ENCODE results near the gene SNX14. TPM values are rescaled to one million over a fixed set of nuclear protein-coding genes. Genes with fewer than 3 reads are reported as not detected.

SNX14 gene
- total RNA-seq, 4 donors from 2014 or later = 91.2 to 123 (median 103) TPM

- TF ChIP-seq POLR2A (IDR thresholded peaks at IDR 0.05) = no peak
- TF ChIP-seq CTCF (IDR thresholded peaks at IDR 0.05) = no peak
- Histone ChIP-seq H3K4me3 (no peak overlapping the region), H3K27me3 (no peaks in the 10 kb centered on the region), H3K27ac (no peak overlapping the region), H3K9me3 (no peaks in the 10 kb centered on the region), H3K4me1 (no peaks in the 10 kb centered on the region), H3K36me3 (no peaks in the 10 kb centered on the region)
- no peak for DNase-seq
Measured at GRCh38 chr6:85494547-85495536, 98.8 kb downstream of the SNX14 start.

DNA sequence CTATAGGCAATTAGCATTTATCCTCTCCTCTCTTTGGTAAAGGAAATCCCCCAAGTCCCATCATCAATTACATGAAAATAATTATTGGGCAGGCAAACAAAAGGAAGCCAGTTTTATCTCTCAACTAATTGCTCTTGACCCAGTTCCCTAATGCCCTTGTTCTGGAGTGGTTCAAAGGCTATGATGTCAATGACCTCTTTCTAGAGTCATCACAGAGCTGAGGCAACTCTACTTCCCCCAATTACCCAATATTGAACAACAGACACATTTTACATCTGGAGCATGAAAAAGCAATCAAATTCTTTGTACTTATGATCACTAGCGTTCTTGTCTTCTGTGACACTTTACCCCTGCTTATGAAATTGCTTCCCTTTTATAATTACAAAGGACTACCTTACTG, 100.3 kb downstream of the SNX14 start:
- Histone ChIP-seq H3K27me3 (no peaks in the 10 kb centered on the region), H3K27ac (no peak overlapping the region), H3K36me3 (no peaks in the 10 kb centered on the region), H3K9me3 (no peaks in the 10 kb centered on the region), H3K4me1 (no peaks in the 10 kb centered on the region), H3K4me3 (no peak overlapping the region)
- no peak for DNase-seq
- TF ChIP-seq POLR2A (IDR thresholded peaks at IDR 0.05) (no peak), CTCF (IDR thresholded peaks at IDR 0.05) (no peak)

DNA sequence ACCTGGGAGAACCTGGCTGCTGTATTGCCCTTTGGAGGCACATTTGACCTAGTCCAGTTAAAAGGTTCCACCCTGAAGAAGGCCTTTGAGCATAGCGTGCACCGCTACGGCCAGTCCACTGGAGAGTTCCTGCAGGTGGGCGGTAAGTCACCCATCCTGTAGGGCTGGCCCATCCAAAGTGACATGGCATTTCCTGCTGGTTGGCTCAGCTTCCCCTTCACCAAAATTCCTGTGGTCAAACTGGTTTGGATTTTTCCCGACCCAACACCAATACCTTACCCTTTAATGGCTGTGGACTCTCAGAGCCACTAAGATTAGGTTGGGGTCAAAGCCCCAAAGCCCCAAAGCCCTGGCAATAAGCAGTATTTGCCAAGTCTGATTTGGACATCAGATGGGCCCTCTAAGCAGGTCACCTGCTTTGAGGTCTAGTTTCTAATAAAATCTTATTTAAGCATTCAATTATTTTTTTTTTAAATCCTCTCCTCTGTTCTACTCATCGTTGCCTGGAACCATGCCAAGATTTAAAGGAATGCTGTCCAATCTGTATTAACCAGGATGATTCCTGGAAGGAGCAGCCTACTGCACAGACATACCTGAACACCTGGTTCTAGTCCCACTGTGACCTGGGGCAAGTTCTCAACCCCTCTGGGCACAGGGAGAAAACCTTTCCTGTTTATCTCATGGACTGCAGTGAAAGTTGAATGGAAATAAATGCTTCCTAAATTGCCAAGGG, 103.0 kb downstream of the SNX14 start:
- Histone ChIP-seq H3K27ac (no peak overlapping the region), H3K4me3 (no peak overlapping the region), H3K9me3 (no peaks in the 10 kb centered on the region), H3K36me3 (no peaks in the 10 kb centered on the region), H3K27me3 (no peaks in the 10 kb centered on the region), H3K4me1 (no peaks in the 10 kb centered on the region)
- TF ChIP-seq CTCF (IDR thresholded peaks at IDR 0.05) (no peak), POLR2A (IDR thresholded peaks at IDR 0.05) (no peak)
- DNase-seq = no peak

DNA sequence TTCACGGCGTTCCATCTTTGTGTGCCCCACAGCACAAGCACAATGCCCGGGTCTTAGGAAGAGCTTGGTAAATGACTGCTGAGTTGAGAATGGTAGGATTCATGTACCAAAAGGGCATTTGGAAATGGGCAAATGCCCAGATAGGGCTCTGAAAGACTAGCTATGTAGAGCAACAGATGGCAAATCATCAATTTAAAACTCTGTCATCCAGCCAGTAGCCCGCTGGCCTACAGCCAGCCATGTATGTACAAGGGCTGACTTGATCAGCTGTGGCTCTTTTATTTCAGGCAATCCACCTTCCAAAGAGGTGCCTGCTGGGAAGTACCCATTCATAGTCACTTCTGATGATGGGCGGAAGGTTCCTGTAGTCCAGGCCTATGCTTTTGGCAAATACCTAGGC, 108.7 kb downstream of the SNX14 start:
- no peak for DNase-seq
- Histone ChIP-seq H3K27me3 (no peaks in the 10 kb centered on the region), H3K36me3 (no peaks in the 10 kb centered on the region), H3K4me1 (peaks cover 0 to 6% (median 0%) of the 10 kb centered on the region in 4 donors), H3K9me3 (no peaks in the 10 kb centered on the region), H3K4me3 (no peak overlapping the region), H3K27ac (no peak overlapping the region)
- TF ChIP-seq POLR2A (IDR thresholded peaks at IDR 0.05) (no peak), CTCF (IDR thresholded peaks at IDR 0.05) (no peak)

DNA sequence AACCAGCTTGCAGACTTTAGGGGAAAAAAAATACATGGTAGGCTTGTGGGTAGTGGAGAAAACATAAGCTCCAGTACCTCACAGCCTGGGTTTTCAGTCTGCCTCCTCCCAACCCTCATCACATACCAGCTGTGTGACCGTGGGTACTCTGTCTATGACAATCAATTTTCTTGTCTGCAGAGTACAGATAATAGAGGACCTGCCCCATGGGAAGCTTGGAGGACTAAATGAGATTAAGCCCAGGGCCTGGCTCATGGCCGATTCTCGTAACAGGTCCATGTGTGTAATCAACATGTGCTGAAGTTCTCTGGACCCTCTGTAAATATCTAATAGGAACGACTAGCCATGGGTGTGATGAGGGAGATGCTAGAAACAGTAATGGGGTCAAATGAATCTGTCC, 109.8 kb downstream of the SNX14 start:
- DNase-seq = no peak
- Histone ChIP-seq H3K4me1 (peaks cover 0 to 6% (median 0%) of the 10 kb centered on the region in 4 donors), H3K9me3 (no peaks in the 10 kb centered on the region)

More for the DNA sequence above, 109.8 kb downstream of the SNX14 start:
- Histone ChIP-seq H3K4me3 (no peak overlapping the region), H3K27ac (no peak overlapping the region), H3K27me3 (no peaks in the 10 kb centered on the region), H3K36me3 (no peaks in the 10 kb centered on the region)
- TF ChIP-seq CTCF (IDR thresholded peaks at IDR 0.05) (no peak), POLR2A (IDR thresholded peaks at IDR 0.05) (no peak)

Measured in Peyer's patch (tissue), 4 donors.